Measurements from ENCODE around the gene PROZ. TPM values are rescaled to one million over a fixed set of nuclear protein-coding genes. Genes with fewer than 3 reads are reported as not detected.

Gene PROZ
- total and polyA plus RNA-seq, 12 donors: 0.03 to 0.20 TPM; not detected in 10

GRCh38 chr13:113116871-113117271 lies 41.6 kb upstream of the PROZ start:
- H3K4me1 ChIP-seq: no peaks in the 10 kb centered on the region
- no peaks in the 10 kb centered on the region for H3K9me3 ChIP-seq
- H3K4me3 ChIP-seq: no peak overlapping the region
- H3K36me3 ChIP-seq: no peaks in the 10 kb centered on the region
- ATAC-seq (no peak), DNase-seq (no peak)
- WGBS, 2 donors: 88 to 90% methylated on average over 10 of the region's 10 CpGs
- no peak for TF ChIP-seq CTCF (IDR thresholded peaks at IDR 0.05)
- intact Hi-C loops (cut with DNase I): no loop called here
- no peak overlapping the region for H3K27ac ChIP-seq
- H3K27me3 ChIP-seq: no peaks in the 10 kb centered on the region

GRCh38 chr13:113117335-113117872 lies 41.0 kb upstream of the PROZ start:
- no peak for DNase-seq
- intact Hi-C loops (cut with DNase I): no loop called here
- Histone ChIP-seq H3K4me1 (peaks cover 0 to 4% (median 0%) of the 10 kb centered on the region in 9 donors), H3K36me3 (no peaks in the 10 kb centered on the region), H3K27me3 (no peaks in the 10 kb centered on the region), H3K27ac (no peak overlapping the region), H3K9me3 (no peaks in the 10 kb centered on the region), H3K4me3 (no peak overlapping the region)
- no peak for ATAC-seq
- no peak for TF ChIP-seq CTCF (IDR thresholded peaks at IDR 0.05)
- 92 to 94% methylated on average over 25 to 26 of the region's 26 CpGs for WGBS, 2 donors

- intact Hi-C loops (cut with DNase I): no loop called here
- DNase-seq: no peak
- peaks cover 0 to 9% (median 0%) of the 10 kb centered on the region in 9 donors for H3K4me1 ChIP-seq
- no peak for TF ChIP-seq CTCF (IDR thresholded peaks at IDR 0.05)
- H3K27ac ChIP-seq: no peak overlapping the region
- no peak for ATAC-seq
- H3K9me3 ChIP-seq: no peaks in the 10 kb centered on the region
- H3K4me3 ChIP-seq: no peak overlapping the region
- no peaks in the 10 kb centered on the region for H3K36me3 ChIP-seq
- no peaks in the 10 kb centered on the region for H3K27me3 ChIP-seq
- WGBS, 2 donors: 83 to 89% methylated on average over 9 of the region's 9 CpGs
Measured at GRCh38 chr13:113117911-113118260, 40.6 kb upstream of the PROZ start.

GRCh38 chr13:113118261-113119021 lies 40.0 kb upstream of the PROZ start:
- Histone ChIP-seq H3K36me3 (no peaks in the 10 kb centered on the region), H3K4me3 (no peak overlapping the region), H3K27ac (no peak overlapping the region), H3K9me3 (no peaks in the 10 kb centered on the region), H3K4me1 (peaks cover 0 to 14% (median 4%) of the 10 kb centered on the region in 9 donors), H3K27me3 (no peaks in the 10 kb centered on the region)
- DNase-seq (no peak), ATAC-seq (no peak)
- 87 to 92% methylated on average over 42 of the region's 42 CpGs for WGBS, 2 donors
- no peak for TF ChIP-seq CTCF (IDR thresholded peaks at IDR 0.05)
- intact Hi-C loops (cut with DNase I): no loop called here
